Measurements from ENCODE around the gene CIAPIN1.
A peak's percentile ranks its signal among the peaks of the same experiment; 100 is the strongest.

GRCh38 chr16:57413301-57413730 is 33.9 kb downstream of the CIAPIN1 start:
- TF ChIP-seq POLR2A (IDR thresholded peaks at IDR 0.05; ENCODE audit: low read depth, low read length), result peak; percentile 37; the same call in 1 of the 2 replicates
- TF ChIP-seq POLR2AphosphoS5 (IDR thresholded peaks at IDR 0.05; ENCODE audit: low read depth, low read length), result no peak
- TF ChIP-seq TAF1 (IDR thresholded peaks at IDR 0.05; ENCODE audit: low read depth, low read length), result no peak
- TF ChIP-seq SPI1 (IDR thresholded peaks at IDR 0.05; ENCODE audit: low read depth, low read length), result peak; percentile 91
- TF ChIP-seq POU2F2 (IDR thresholded peaks at IDR 0.05; ENCODE audit: low read depth, low read length), result no peak; the same call in 1 of the 2 replicates
- TF ChIP-seq PAX5 (IDR thresholded peaks at IDR 0.05; ENCODE audit: insufficient read depth, low read length, severe bottlenecking), result peak; percentile 79
